ENCODE data around the gene SLC6A13.
"Not testable (repeated sequence)": the region's sequence is repeated elsewhere in the genome, so short reads cannot be mapped to it uniquely, and the experiment has no call there.

SLC6A13 gene

GRCh38 chr12:195951-196350 lies 66.7 kb downstream of the SLC6A13 start:
- DNase-seq, result no peak

GRCh38 chr12:195156-195555 lies 67.5 kb downstream of the SLC6A13 start:
- no peak for DNase-seq

GRCh38 chr12:194276-194675 lies 68.4 kb downstream of the SLC6A13 start:
- DNase-seq, result no peak

GRCh38 chr12:193261-193660 lies 69.4 kb downstream of the SLC6A13 start:
- DNase-seq, result no peak

- DNase-seq, result no peak
These were observed 71.1 kb downstream of the SLC6A13 start for GRCh38 chr12:191541-191940.

GRCh38 chr12:190881-191280 lies 71.8 kb downstream of the SLC6A13 start:
- DNase-seq, result no peak

- DNase-seq, result no peak
These were observed 73.0 kb downstream of the SLC6A13 start for GRCh38 chr12:189622-189962.

- peak; percentile 90 for DNase-seq
These were observed 73.6 kb downstream of the SLC6A13 start for GRCh38 chr12:188910-189621.

GRCh38 chr12:187986-188909 lies 74.4 kb downstream of the SLC6A13 start:
- not testable (repeated sequence) for DNase-seq

GRCh38 chr12:186006-186625 lies 76.5 kb downstream of the SLC6A13 start:
- no peak for DNase-seq

- DNase-seq, result no peak
These were observed 77.1 kb downstream of the SLC6A13 start for GRCh38 chr12:185576-185955.

GRCh38 chr12:184811-185575 lies 77.6 kb downstream of the SLC6A13 start:
- no peak for DNase-seq

- DNase-seq, result no peak
These were observed 80.2 kb downstream of the SLC6A13 start for GRCh38 chr12:182381-182892.

GRCh38 chr12:181921-182320 lies 80.7 kb downstream of the SLC6A13 start:
- DNase-seq, result no peak

GRCh38 chr12:180445-180844 lies 82.2 kb downstream of the SLC6A13 start:
- no peak for DNase-seq

- DNase-seq, result no peak
These were observed 82.8 kb downstream of the SLC6A13 start for GRCh38 chr12:179885-180284.

- no peak for DNase-seq
These were observed 83.3 kb downstream of the SLC6A13 start for GRCh38 chr12:179131-179884.

- no peak for DNase-seq
These were observed 83.9 kb downstream of the SLC6A13 start for GRCh38 chr12:178829-179109.

GRCh38 chr12:177980-178828 lies 84.4 kb downstream of the SLC6A13 start:
- DNase-seq, result no peak

GRCh38 chr12:177336-177979 lies 85.2 kb downstream of the SLC6A13 start:
- no peak for DNase-seq
